ENCODE results near the gene CYSLTR2. TPM values are rescaled to one million over a fixed set of nuclear protein-coding genes. Genes with fewer than 3 reads are reported as not detected.

The CYSLTR2 gene
- total RNA-seq, 1 donor from 2014 or later, result 2.1 TPM

DNA sequence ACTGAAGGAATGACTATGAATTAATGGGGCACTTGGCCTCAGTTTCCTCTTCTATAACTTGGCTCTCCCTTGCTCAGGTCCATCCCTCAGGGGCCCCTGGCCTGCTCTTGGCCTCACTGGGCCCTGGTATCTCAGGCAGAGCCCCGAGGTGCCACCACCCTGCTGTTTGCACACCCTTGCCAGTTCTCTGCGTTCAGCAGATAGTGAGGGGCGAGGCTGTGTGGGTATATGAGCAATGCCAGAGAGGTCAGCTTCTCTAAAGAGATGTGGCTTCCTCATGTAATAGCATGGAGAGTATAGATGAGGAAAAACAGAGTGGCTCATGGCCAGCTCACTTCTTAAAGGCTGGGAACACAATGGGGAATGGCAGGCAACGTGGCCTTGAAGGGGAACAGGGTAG lies 76.1 kb downstream of the CYSLTR2 start:
- Mint-ChIP-seq H3K27me3 (ENCODE audit: low read depth, unreplicated experiment) (peaks cover 5% of the 10 kb centered on the region), H3K27ac (ENCODE audit: unreplicated experiment) (no peak overlapping the region), H3K9me3 (ENCODE audit: unreplicated experiment) (peaks cover under 1% of the 10 kb centered on the region), H3K36me3 (ENCODE audit: low read depth, unreplicated experiment) (peaks cover 4% of the 10 kb centered on the region), H3K4me3 (ENCODE audit: unreplicated experiment) (no peak overlapping the region), H3K4me1 (ENCODE audit: low read depth, unreplicated experiment) (no peaks in the 10 kb centered on the region)
- H3K9me3 ChIP-seq (ENCODE audit: insufficient read depth, low read depth, low read length), result no peaks in the 10 kb centered on the region
- DNase-seq (ENCODE audit: low read depth), result no peak
- H3K9ac ChIP-seq (ENCODE audit: low read length), result no peak overlapping the region
- no peak overlapping the region for H3K4me3 ChIP-seq (ENCODE audit: insufficient read depth, low read depth, low read length)
- no peaks in the 10 kb centered on the region for H3K27me3 ChIP-seq (ENCODE audit: insufficient read depth, low read length)
- no peaks in the 10 kb centered on the region for H3K4me1 ChIP-seq (ENCODE audit: insufficient read depth, low read length)
- H3K4me2 ChIP-seq (ENCODE audit: low read length), result no peak overlapping the region
- no peaks in the 10 kb centered on the region for H4K20me1 ChIP-seq (ENCODE audit: insufficient read depth, low read length)
- TF ChIP-seq, protein P1, sequence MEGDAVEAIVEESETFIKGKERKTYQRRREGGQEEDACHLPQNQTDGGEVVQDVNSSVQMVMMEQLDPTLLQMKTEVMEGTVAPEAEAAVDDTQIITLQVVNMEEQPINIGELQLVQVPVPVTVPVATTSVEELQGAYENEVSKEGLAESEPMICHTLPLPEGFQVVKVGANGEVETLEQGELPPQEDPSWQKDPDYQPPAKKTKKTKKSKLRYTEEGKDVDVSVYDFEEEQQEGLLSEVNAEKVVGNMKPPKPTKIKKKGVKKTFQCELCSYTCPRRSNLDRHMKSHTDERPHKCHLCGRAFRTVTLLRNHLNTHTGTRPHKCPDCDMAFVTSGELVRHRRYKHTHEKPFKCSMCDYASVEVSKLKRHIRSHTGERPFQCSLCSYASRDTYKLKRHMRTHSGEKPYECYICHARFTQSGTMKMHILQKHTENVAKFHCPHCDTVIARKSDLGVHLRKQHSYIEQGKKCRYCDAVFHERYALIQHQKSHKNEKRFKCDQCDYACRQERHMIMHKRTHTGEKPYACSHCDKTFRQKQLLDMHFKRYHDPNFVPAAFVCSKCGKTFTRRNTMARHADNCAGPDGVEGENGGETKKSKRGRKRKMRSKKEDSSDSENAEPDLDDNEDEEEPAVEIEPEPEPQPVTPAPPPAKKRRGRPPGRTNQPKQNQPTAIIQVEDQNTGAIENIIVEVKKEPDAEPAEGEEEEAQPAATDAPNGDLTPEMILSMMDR (IDR thresholded peaks at IDR 0.05; ENCODE audit: insufficient read depth, low read depth, low read length), result no peak
- TF ChIP-seq EZH2 (IDR thresholded peaks at IDR 0.05; ENCODE audit: insufficient read depth, low read length), result no peak
- H3K27ac ChIP-seq (ENCODE audit: low read depth, low read length), result no peak overlapping the region
- H2AFZ ChIP-seq (ENCODE audit: low read depth, low read length), result no peak overlapping the region
- no peak for FAIRE-seq
- H3K79me2 ChIP-seq (ENCODE audit: insufficient read depth, low read length), result no peaks in the 10 kb centered on the region
- no peaks in the 10 kb centered on the region for H3K36me3 ChIP-seq (ENCODE audit: insufficient read depth, low read length)

DNA sequence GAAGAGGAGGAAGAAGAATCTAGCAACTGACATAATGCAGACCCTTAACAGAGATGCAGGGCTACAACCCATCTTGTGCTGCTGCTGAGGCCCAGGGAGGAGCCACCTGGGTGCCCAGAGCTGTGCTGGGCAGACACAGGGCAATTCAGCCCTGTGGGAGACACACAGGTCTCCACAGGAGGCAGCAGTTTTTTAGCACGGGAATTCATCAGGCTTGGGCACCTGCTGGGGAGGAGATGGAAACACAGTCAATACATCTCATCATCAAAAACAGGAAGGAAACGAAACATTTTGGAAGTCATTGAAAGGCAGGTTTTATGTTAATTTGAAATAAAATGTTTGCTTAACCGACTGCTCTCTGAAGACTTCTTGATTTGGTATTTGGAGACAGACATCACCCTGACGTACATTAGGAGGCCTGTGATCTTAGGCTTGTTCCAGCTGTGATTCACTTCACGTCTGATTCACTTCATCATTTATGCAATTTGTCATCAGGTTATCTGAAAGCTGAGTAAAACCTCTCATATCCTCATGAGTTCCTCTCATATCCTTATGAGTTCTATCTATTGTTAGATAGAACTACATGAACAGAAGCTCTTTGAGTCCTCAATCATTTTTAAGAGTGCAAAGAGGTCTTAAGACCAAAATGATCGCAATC lies 77.4 kb downstream of the CYSLTR2 start:
- no peak overlapping the region for H3K4me3 ChIP-seq (ENCODE audit: insufficient read depth, low read depth, low read length)
- TF ChIP-seq, protein P1 (IDR thresholded peaks at IDR 0.05; ENCODE audit: insufficient read depth, low read depth, low read length), result no peak
- no peak for TF ChIP-seq EZH2 (IDR thresholded peaks at IDR 0.05; ENCODE audit: insufficient read depth, low read length)
- DNase-seq (ENCODE audit: low read depth) (peak; percentile 78), FAIRE-seq (peak; percentile 68)
- H3K9ac ChIP-seq (ENCODE audit: low read length), result no peak overlapping the region
- H4K20me1 ChIP-seq (ENCODE audit: insufficient read depth, low read length), result no peaks in the 10 kb centered on the region
- no peaks in the 10 kb centered on the region for H3K36me3 ChIP-seq (ENCODE audit: insufficient read depth, low read length)
- Mint-ChIP-seq H3K4me1 (ENCODE audit: low read depth, unreplicated experiment) (no peaks in the 10 kb centered on the region), H3K27me3 (ENCODE audit: low read depth, unreplicated experiment) (peaks cover 6% of the 10 kb centered on the region), H3K4me3 (ENCODE audit: unreplicated experiment) (no peak overlapping the region), H3K27ac (ENCODE audit: unreplicated experiment) (no peak overlapping the region), H3K36me3 (ENCODE audit: low read depth, unreplicated experiment) (peaks cover 3% of the 10 kb centered on the region), H3K9me3 (ENCODE audit: unreplicated experiment) (peaks cover 2% of the 10 kb centered on the region)
- H3K4me2 ChIP-seq (ENCODE audit: low read length), result peak overlapping the region; percentile 25
- H3K27me3 ChIP-seq (ENCODE audit: insufficient read depth, low read length), result no peaks in the 10 kb centered on the region
- no peaks in the 10 kb centered on the region for H3K9me3 ChIP-seq (ENCODE audit: insufficient read depth, low read depth, low read length)
- no peak overlapping the region for H3K27ac ChIP-seq (ENCODE audit: low read depth, low read length)
- H2AFZ ChIP-seq (ENCODE audit: low read depth, low read length), result no peak overlapping the region
- no peaks in the 10 kb centered on the region for H3K79me2 ChIP-seq (ENCODE audit: insufficient read depth, low read length)
- H3K4me1 ChIP-seq (ENCODE audit: insufficient read depth, low read length), result no peaks in the 10 kb centered on the region

DNA sequence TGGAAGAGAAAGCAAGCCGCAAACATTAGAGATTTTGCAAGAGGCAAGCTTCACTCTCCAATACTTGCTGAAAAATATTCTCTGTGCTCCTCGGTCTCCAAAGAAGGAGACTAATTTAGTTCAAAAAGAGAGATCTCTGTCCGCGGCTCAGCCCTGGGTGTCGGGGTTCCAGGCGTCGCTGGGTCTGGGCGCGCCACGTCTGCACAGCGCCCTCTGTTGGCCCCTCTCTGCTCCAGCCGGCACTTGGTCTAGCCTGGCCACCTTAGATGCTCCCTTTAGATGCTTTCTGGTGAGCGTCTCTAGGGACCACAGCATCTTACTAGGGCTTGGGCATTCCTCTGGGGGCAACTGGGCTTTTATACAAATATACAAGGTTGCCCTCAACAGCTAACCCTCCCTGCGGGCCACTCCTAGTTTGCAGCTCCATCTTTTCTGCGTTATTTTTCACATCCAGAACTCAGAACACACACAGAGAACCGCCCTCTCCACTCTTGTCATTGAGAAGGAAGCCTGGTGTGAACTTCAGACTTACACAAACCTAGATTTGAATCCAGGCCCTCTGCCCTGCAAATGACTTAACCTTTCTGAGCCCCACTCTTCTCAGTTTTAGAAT lies 78.3 kb downstream of the CYSLTR2 start:
- Mint-ChIP-seq H3K27me3 (ENCODE audit: low read depth, unreplicated experiment) (peaks cover 7% of the 10 kb centered on the region), H3K36me3 (ENCODE audit: low read depth, unreplicated experiment) (peaks cover 3% of the 10 kb centered on the region), H3K4me1 (ENCODE audit: low read depth, unreplicated experiment) (no peaks in the 10 kb centered on the region), H3K27ac (ENCODE audit: unreplicated experiment) (no peak overlapping the region), H3K4me3 (ENCODE audit: unreplicated experiment) (no peak overlapping the region), H3K9me3 (ENCODE audit: unreplicated experiment) (peaks cover 2% of the 10 kb centered on the region)
- Histone ChIP-seq H3K9ac (ENCODE audit: low read length) (no peak overlapping the region), H3K27ac (ENCODE audit: low read depth, low read length) (no peak overlapping the region), H2AFZ (ENCODE audit: low read depth, low read length) (no peak overlapping the region), H3K4me1 (ENCODE audit: insufficient read depth, low read length) (no peaks in the 10 kb centered on the region), H3K27me3 (ENCODE audit: insufficient read depth, low read length) (no peaks in the 10 kb centered on the region), H3K9me3 (ENCODE audit: insufficient read depth, low read depth, low read length) (no peaks in the 10 kb centered on the region), H3K36me3 (ENCODE audit: insufficient read depth, low read length) (no peaks in the 10 kb centered on the region), H4K20me1 (ENCODE audit: insufficient read depth, low read length) (no peaks in the 10 kb centered on the region), H3K4me2 (ENCODE audit: low read length) (peak overlapping the region; percentile 25), H3K4me3 (ENCODE audit: insufficient read depth, low read depth, low read length) (no peak overlapping the region), H3K79me2 (ENCODE audit: insufficient read depth, low read length) (no peaks in the 10 kb centered on the region)
- DNase-seq (ENCODE audit: low read depth) (no peak), FAIRE-seq (no peak)
- TF ChIP-seq EZH2 (IDR thresholded peaks at IDR 0.05; ENCODE audit: insufficient read depth, low read length), result no peak
- TF ChIP-seq, protein P1 (IDR thresholded peaks at IDR 0.05; ENCODE audit: insufficient read depth, low read depth, low read length), result peak; percentile 32
